IMR-90 (cell line): ENCODE measurements around the gene MRFAP1L1. TPM values are rescaled to one million over a fixed set of nuclear protein-coding genes. Genes with fewer than 3 reads are reported as not detected.

Experiments
- ATAC-seq: fragments of 200-7000 bp; cut with Tn5 transposase; 2 replicates; pipeline ENCODE4 v1.9.1; 2020; ENCODE audit warnings: low read depth, mild to moderate bottlenecking, moderate library complexity
- BruUV-seq: library from RNA; stranded (reverse); fragments of 400-500 nt; replicated peaks from 2 replicates; lab custom pipeline; 2021; lab: Mats Ljungman, UMichigan
- CTCF ChIA-PET: fragments of 300-600 bp; formaldehyde crosslinking; extraction: SDS; loops from one replicate; lab custom pipeline; 2021; ENCODE audit warnings: antibody characterized with exemption; lab: Yijun Ruan, JAX
- POLR2A ChIA-PET: fragments of 300-600 bp; sonication (Branson Sonifier 250); formaldehyde crosslinking; loops from one replicate; lab custom pipeline; 2022; ENCODE audit warnings: antibody characterized with exemption; ENCODE audit not compliant: unreplicated experiment; lab: Charles Lee
- DNase-seq: peaks from one replicate; pipeline ENCODE4 v3.0.0; 2013
- H2AFZ ChIP-seq: replicated peaks from 2 replicates; pipeline ENCODE3; 2013; ENCODE audit warnings: low read length, mild to moderate bottlenecking; ENCODE audit not compliant: poor library complexity
- H2AK5ac ChIP-seq: 2 replicates; pipeline ENCODE4 v1.6.1; 2013; ENCODE audit warnings: low read depth, low read length, inconsistent platforms
- H2AK9ac ChIP-seq: replicated peaks from 2 replicates; pipeline ENCODE3; 2013; ENCODE audit warnings: mild to moderate bottlenecking, low read depth, low read length, moderate library complexity; ENCODE audit not compliant: poor library complexity
- H2BK120ac ChIP-seq: 2 replicates; pipeline ENCODE4 v1.6.1; 2013; ENCODE audit warnings: low read depth, low read length, inconsistent platforms
- H2BK15ac ChIP-seq: 3 replicates; pipeline ENCODE4 v1.6.1; 2013; ENCODE audit warnings: low read depth, low read length, inconsistent platforms
- H2BK20ac ChIP-seq: 2 replicates; pipeline ENCODE4 v1.6.1; 2013; ENCODE audit warnings: low read depth, mild to moderate bottlenecking, inconsistent platforms, low read length, moderate library complexity
- H2BK5ac ChIP-seq: 2 replicates; pipeline ENCODE4 v1.6.1; 2013; ENCODE audit warnings: mild to moderate bottlenecking, low read depth, low read length, inconsistent platforms; ENCODE audit not compliant: poor library complexity, severe bottlenecking
- H3K14ac ChIP-seq: replicated peaks from 2 replicates; pipeline ENCODE4 v1.6.1; 2013; ENCODE audit warnings: low read depth, low read length, inconsistent platforms
- H3K18ac ChIP-seq: 2 replicates; pipeline ENCODE4 v1.6.1; 2013; ENCODE audit warnings: low read depth, low read length, control low read depth
- H3K23ac ChIP-seq: 2 replicates; pipeline ENCODE4 v1.6.1; 2013; ENCODE audit warnings: low read depth, low read length, inconsistent platforms
- H3K27ac ChIP-seq: 2 replicates; pipeline ENCODE4 v1.5.1; 2013; ENCODE audit warnings: mild to moderate bottlenecking, control low read depth, low read length; ENCODE audit not compliant: insufficient read depth
- H3K27me3 ChIP-seq: 2 replicates; pipeline ENCODE4 v1.6.1; 2013; ENCODE audit warnings: low read length; ENCODE audit not compliant: control insufficient read depth, insufficient read depth
- H3K36me3 ChIP-seq: 2 replicates; pipeline ENCODE4 v1.6.1; 2013; ENCODE audit warnings: low read length, mixed read lengths; ENCODE audit not compliant: control insufficient read depth, insufficient read depth
- H3K4ac ChIP-seq: 2 replicates; pipeline ENCODE4 v1.6.1; 2013; ENCODE audit warnings: low read depth, low read length, inconsistent platforms
- H3K4me1 ChIP-seq: 2 replicates; pipeline ENCODE4 v1.6.1; 2013; ENCODE audit warnings: low read length, mixed read lengths; ENCODE audit not compliant: control insufficient read depth, insufficient read depth
- H3K4me2 ChIP-seq: 2 replicates; pipeline ENCODE4 v1.6.1; 2013; ENCODE audit warnings: low read depth, mild to moderate bottlenecking, control low read depth, low read length, moderate library complexity
- H3K4me3 ChIP-seq: 2 replicates; pipeline ENCODE4 v1.5.1; 2013; ENCODE audit warnings: low read depth, mild to moderate bottlenecking, control low read depth, low read length, moderate library complexity; ENCODE audit not compliant: insufficient read depth
- H3K56ac ChIP-seq: 2 replicates; pipeline ENCODE4 v1.6.1; 2013; ENCODE audit warnings: low read length, inconsistent platforms; ENCODE audit not compliant: insufficient read depth; ENCODE audit errors: extremely low read depth
- H3K79me1 ChIP-seq, 2 experiments: 2 replicates each; pipeline ENCODE4 v1.6.1; 2013; ENCODE audit warnings: low read length in 2 of 2, inconsistent platforms in 1 of 2, low read depth in 1 of 2
- H3K9ac ChIP-seq: 2 replicates; pipeline ENCODE4 v1.6.1; 2013; ENCODE audit warnings: low read depth, low read length, control low read depth
- H3K9me1 ChIP-seq: 2 replicates; pipeline ENCODE4 v1.6.1; 2013; ENCODE audit warnings: low read length, inconsistent platforms; ENCODE audit not compliant: insufficient read depth
- H3K9me3 ChIP-seq: 2 replicates; pipeline ENCODE4 v1.6.1; 2013; ENCODE audit warnings: low read length; ENCODE audit not compliant: control insufficient read depth, insufficient read depth
- H4K20me1 ChIP-seq: 2 replicates; pipeline ENCODE4 v1.6.1; 2013; ENCODE audit warnings: low read length, inconsistent platforms; ENCODE audit not compliant: insufficient read depth
- H4K5ac ChIP-seq: 2 replicates; pipeline ENCODE4 v1.6.1; 2013; ENCODE audit warnings: mild to moderate bottlenecking, low read depth, low read length, control low read depth
- H4K8ac ChIP-seq, 2 experiments: 2 replicates each; pipeline ENCODE4 v1.6.1; 2013; ENCODE audit warnings: low read depth in 2 of 2, low read length in 2 of 2, control low read depth in 1 of 2, inconsistent platforms in 1 of 2
- H4K91ac ChIP-seq: 2 replicates; pipeline ENCODE4 v1.6.1; 2013; ENCODE audit warnings: low read depth, low read length, inconsistent platforms; ENCODE audit not compliant: insufficient read depth
- BHLHE40 ChIP-seq: fragments of 150-350 bp; IDR thresholded peaks from 2 replicates; pipeline ENCODE4 v1.6.1; 2016; ENCODE audit warnings: mild to moderate bottlenecking, low read depth, low read length
- CEBPB ChIP-seq: IDR thresholded peaks from 2 replicates; pipeline ENCODE4 v1.6.1; 2012; ENCODE audit warnings: low read depth, low read length, improper control_type of control experiment
- FOS ChIP-seq: fragments of 150-350 bp; IDR thresholded peaks from 2 replicates; pipeline ENCODE4 v1.6.1; 2016; ENCODE audit warnings: low read depth, low read length
- MAZ ChIP-seq: IDR thresholded peaks from 2 replicates; pipeline ENCODE4 v1.6.1; 2012; ENCODE audit warnings: low read depth, mild to moderate bottlenecking, low read length, improper control_type of control experiment, moderate library complexity, borderline replicate concordance
- POLR2A ChIP-seq: IDR thresholded peaks from 2 replicates; pipeline ENCODE4 v1.6.1; 2012; ENCODE audit warnings: mild to moderate bottlenecking, low read depth, low read length
- RAD21 ChIP-seq: IDR thresholded peaks from 2 replicates; pipeline ENCODE4 v1.6.1; 2012; ENCODE audit warnings: low read length, improper control_type of control experiment
- RCOR1 ChIP-seq: IDR thresholded peaks from 2 replicates; pipeline ENCODE4 v1.6.1; 2012; ENCODE audit warnings: mild to moderate bottlenecking, low read length, improper control_type of control experiment; ENCODE audit not compliant: insufficient replicate concordance
- WGBS, 2 experiments: methylation state at CpG; one replicate each; pipeline versions ENCODE4 v1.1.5 to v1.1.7; 2013; ENCODE audit warnings: missing lambda C conversion rate in 2 of 2; ENCODE audit not compliant: insufficient read length in 1 of 2; ENCODE audit errors: extremely low coverage in 2 of 2; 5-methylcytosine and 5-hydroxymethylcytosine counted together
- dilution Hi-C: fragments of 300-500 bp; cut with HindIII; formaldehyde crosslinking; loops from one replicate; pipeline ENCODE4 v1.14.3; 2018; ENCODE audit warnings: low sequenced_read_pairs; ENCODE audit not compliant: unreplicated experiment
- in situ Hi-C: fragments of 300-500 bp; cut with MboI; formaldehyde crosslinking; loops from 3 replicates; pipeline ENCODE4 v1.14.3; 2019; ENCODE audit warnings: low sequenced_read_pairs, inconsistent platforms, mixed read lengths
- intact Hi-C: fragments of 100-400 bp; cut with micrococcal nuclease; formaldehyde crosslinking; loops from 2 replicates; pipeline ENCODE4 v1.10.0; 2022
- polyA plus RNA-seq, 3 experiments: library from polyadenylated mRNA; depleted of rRNA; stranded (reverse); fragments of >200 nt; gene quantifications; 2 replicates each; pipeline ENCODE4 v1.2.3, GENCODE V29; 2012; ENCODE audit warnings: low replicate concordance in 1 of 3
- total RNA-seq: library from RNA; depleted of rRNA; stranded (reverse); fragments of >200 nt; gene quantifications from 2 replicates; pipeline ENCODE4 v1.2.3, GENCODE V29; 2012
- TF ChIP-seq, protein P1 (sequence below): fragments of 150-350 bp; IDR thresholded peaks from 2 replicates; pipeline ENCODE4 v1.6.1; 2017; ENCODE audit warnings: mild to moderate bottlenecking, antibody characterized with exemption, low read length, low read depth

Gene MRFAP1L1
- total and polyA plus RNA-seq, 2 of the 4 experiments (the other 2 are of a cell fraction), result 31.7 to 47.0 TPM

- H3K14ac ChIP-seq, result 0 out of 2 replicates have a peak overlapping the region, but pooled peaks have one; percentile 6
- H3K4me2 ChIP-seq, result no peak overlapping the region
- H3K9me3 ChIP-seq, result no peaks in the 10 kb centered on the region
- H2BK20ac ChIP-seq, result no peak overlapping the region
- WGBS, 2 experiments, result 76% methylated on average over 3 of the region's 18 CpGs; no CpG with 5 or more reads in 1 of the 2 experiments
- DNase-seq, result peak; percentile 16
- no peaks in the 10 kb centered on the region; the same call in 1 of the 2 replicates for H3K9me1 ChIP-seq
- H3K23ac ChIP-seq, result peak overlapping the region; percentile 60; the same call in 1 of the 2 replicates
- peak overlapping the region; percentile 42 for H3K27ac ChIP-seq
- in situ Hi-C loops (no loop called here), intact Hi-C loops (no loop called here), dilution Hi-C loops (no loop called here)
- no peaks in the 10 kb centered on the region for H3K27me3 ChIP-seq
- no peak overlapping the region for H2BK15ac ChIP-seq
- H3K79me1 ChIP-seq, result peaks cover 0 to 27% of the 10 kb centered on the region in 2 experiments; a peak in 2 of 4 replicates
- peak overlapping the region; percentile 83 for H2AK9ac ChIP-seq
- no TSS peak for BruUV-seq
- H3K9ac ChIP-seq, result no peak overlapping the region
- no peak overlapping the region for H4K8ac ChIP-seq
- no peaks in the 10 kb centered on the region for H3K36me3 ChIP-seq
- H4K91ac ChIP-seq, result peak overlapping the region; percentile 36; the same call in 1 of the 2 replicates
- ChIA-PET CTCF (interaction anchor here (0.6 kb wide), 1 partner anchor 347 kb away, joined by 3 read pairs; a partner anchor contains a TSS), POLR2A (no interaction called here)
- TF ChIP-seq POLR2A (no peak), RAD21 (no peak), FOS (no peak), BHLHE40 (no peak), RCOR1 (no peak), CEBPB (peak; percentile 92), MAZ (no peak)
- TF ChIP-seq, protein P1, sequence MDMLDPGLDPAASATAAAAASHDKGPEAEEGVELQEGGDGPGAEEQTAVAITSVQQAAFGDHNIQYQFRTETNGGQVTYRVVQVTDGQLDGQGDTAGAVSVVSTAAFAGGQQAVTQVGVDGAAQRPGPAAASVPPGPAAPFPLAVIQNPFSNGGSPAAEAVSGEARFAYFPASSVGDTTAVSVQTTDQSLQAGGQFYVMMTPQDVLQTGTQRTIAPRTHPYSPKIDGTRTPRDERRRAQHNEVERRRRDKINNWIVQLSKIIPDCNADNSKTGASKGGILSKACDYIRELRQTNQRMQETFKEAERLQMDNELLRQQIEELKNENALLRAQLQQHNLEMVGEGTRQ, result no peak
- 0 out of 2 replicates have a peak overlapping the region, but pooled peaks have one; percentile 20 for H4K5ac ChIP-seq
- ATAC-seq, result peak; percentile 50
- peak overlapping the region; percentile 49 for H2AK5ac ChIP-seq
- no peaks in the 10 kb centered on the region; the same call in 1 of the 2 replicates for H4K20me1 ChIP-seq
- H3K4ac ChIP-seq, result peak overlapping the region; percentile 35; the same call in 1 of the 2 replicates
- H3K18ac ChIP-seq, result no peak overlapping the region
- H2BK120ac ChIP-seq, result no peak overlapping the region
- H3K4me1 ChIP-seq, result peaks cover 19% of the 10 kb centered on the region
- no peak overlapping the region for H3K56ac ChIP-seq
- H2BK5ac ChIP-seq, result peak overlapping the region; percentile 11
- H2AFZ ChIP-seq, result peak overlapping the region; percentile 49
- H3K4me3 ChIP-seq, result no peak overlapping the region
Observed at GRCh38 chr4:6695660-6696610, 13.7 kb downstream of the MRFAP1L1 start.
